Endodermal cell (in vitro differentiated cells): ENCODE results near the gene ZNF197. TPM values are rescaled to one million over a fixed set of nuclear protein-coding genes. Genes with fewer than 3 reads are reported as not detected.

Experiments
- DNase-seq: peaks from one replicate; pipeline ENCODE4 v3.0.0-alpha.2; 2017
- H3K27ac ChIP-seq: 2 replicates; pipeline ENCODE4 v1.5.1; 2013; ENCODE audit warnings: mild to moderate bottlenecking, low read depth, low read length, moderate library complexity
- H3K27me3 ChIP-seq: 2 replicates; pipeline ENCODE4 v1.6.1; 2013; ENCODE audit warnings: mild to moderate bottlenecking, low read length, moderate library complexity; ENCODE audit not compliant: insufficient read depth, control insufficient read depth, poor library complexity, severe bottlenecking
- H3K36me3 ChIP-seq: 2 replicates; pipeline ENCODE4 v1.7.0; 2013; ENCODE audit warnings: mild to moderate bottlenecking, low read length, moderate library complexity; ENCODE audit not compliant: control insufficient read depth, insufficient read depth
- H3K4me1 ChIP-seq: one replicate; pipeline ENCODE4 v1.7.0; 2013; ENCODE audit warnings: low read length; ENCODE audit not compliant: control insufficient read depth, insufficient read depth
- H3K4me3 ChIP-seq: 2 replicates; pipeline ENCODE4 v1.5.1; 2013; ENCODE audit warnings: mild to moderate bottlenecking, low read length, moderate library complexity
- H3K9ac ChIP-seq: 2 replicates; pipeline ENCODE4 v1.6.1; 2013; ENCODE audit warnings: mild to moderate bottlenecking, low read length, moderate library complexity; ENCODE audit not compliant: poor library complexity, severe bottlenecking; ENCODE audit errors: extremely low read depth
- H3K9me3 ChIP-seq: 2 replicates; pipeline ENCODE4 v1.6.1; 2013; ENCODE audit warnings: mild to moderate bottlenecking, low read length, moderate library complexity; ENCODE audit not compliant: control insufficient read depth
- H3K27ac Mint-ChIP-seq: 2 replicates; pipeline ENCODE4 v1.8.0; 2020; ENCODE audit warnings: mixed read lengths
- H3K27me3 Mint-ChIP-seq: 2 replicates; pipeline ENCODE4 v1.8.0; 2021; ENCODE audit warnings: mild to moderate bottlenecking, mixed read lengths; ENCODE audit not compliant: insufficient read depth
- H3K36me3 Mint-ChIP-seq: 2 replicates; pipeline ENCODE4 v1.8.0; 2020; ENCODE audit warnings: low read depth, mixed read lengths
- H3K4me1 Mint-ChIP-seq: 2 replicates; pipeline ENCODE4 v1.8.0; 2020; ENCODE audit warnings: mixed read lengths
- H3K4me3 Mint-ChIP-seq: 2 replicates; pipeline ENCODE4 v1.8.0; 2020; ENCODE audit warnings: mild to moderate bottlenecking, moderate library complexity, mixed read lengths
- H3K9me3 Mint-ChIP-seq: 2 replicates; pipeline ENCODE4 v1.8.0; 2020; ENCODE audit warnings: mild to moderate bottlenecking, mixed read lengths
- CTCF ChIP-seq: fragments of 200-600 bp; sonication (generic); conservative IDR thresholded peaks from 2 replicates; pipeline ENCODE4 v1.5.0; 2021; ENCODE audit warnings: antibody characterized with exemption, mild to moderate bottlenecking
- WGBS, 2 experiments: methylation state at CpG; one replicate each; pipeline versions ENCODE4 v1.1.5 to v1.1.7; 2013; ENCODE audit warnings: missing lambda C conversion rate in 2 of 2, mixed read lengths in 1 of 2; ENCODE audit not compliant: insufficient coverage in 1 of 2, insufficient read length in 1 of 2; 5-methylcytosine and 5-hydroxymethylcytosine counted together
- total RNA-seq, 2 donors: library from RNA; stranded (reverse); fragmentation: NEBNext Ultra II Directional in 1 of 2; extraction: Animal tissue kit (Norgen Biotek cat#: 25700) in 1 of 2; gene quantifications; 2 replicates in 1 of 2; 3 replicates in 1 of 2; pipeline ENCODE4 v1.2.1, GENCODE V29; 2021

The ZNF197 gene
- total RNA-seq, 2 donors from 2014 or later, result 22.7 to 31.9 TPM

GRCh38 chr3:44680921-44681455, 56.2 kb downstream of the ZNF197 start:
- Mint-ChIP-seq H3K4me3 (no peak overlapping the region), H3K4me1 (peaks cover 7% of the 10 kb centered on the region), H3K9me3 (peaks cover 59% of the 10 kb centered on the region), H3K27me3 (peaks cover 10% of the 10 kb centered on the region), H3K27ac (no peak overlapping the region), H3K36me3 (peaks cover 47% of the 10 kb centered on the region)
- H3K4me1 ChIP-seq, result peaks cover under 1% of the 10 kb centered on the region
- no peak overlapping the region for H3K9ac ChIP-seq
- H3K9me3 ChIP-seq, result peaks cover 43% of the 10 kb centered on the region
- TF ChIP-seq CTCF, result no peak
- no peak overlapping the region for H3K4me3 ChIP-seq
- H3K27ac ChIP-seq, result no peak overlapping the region
- WGBS, 2 experiments, result 90 to 97% methylated on average over 4 of the region's 4 CpGs
- H3K36me3 ChIP-seq, result peaks cover 33% of the 10 kb centered on the region
- H3K27me3 ChIP-seq, result no peaks in the 10 kb centered on the region
- no peak for DNase-seq

GRCh38 chr3:44682182-44682896, 57.5 kb downstream of the ZNF197 start:
- Histone ChIP-seq H3K27me3 (peaks cover 3% of the 10 kb centered on the region), H3K27ac (no peak overlapping the region), H3K9ac (no peak overlapping the region), H3K4me3 (peak overlapping the region; percentile 10), H3K9me3 (peaks cover 57% of the 10 kb centered on the region), H3K4me1 (no peaks in the 10 kb centered on the region), H3K36me3 (peaks cover 33% of the 10 kb centered on the region)
- DNase-seq, result no peak
- no peak for TF ChIP-seq CTCF
- Mint-ChIP-seq H3K36me3 (peaks cover 47% of the 10 kb centered on the region), H3K27ac (no peak overlapping the region), H3K27me3 (peaks cover 16% of the 10 kb centered on the region), H3K4me3 (no peak overlapping the region), H3K4me1 (peaks cover 3% of the 10 kb centered on the region), H3K9me3 (peaks cover 70% of the 10 kb centered on the region)
- WGBS, 2 experiments, result 92% methylated on average over 2 of the region's 2 CpGs; no CpG with 5 or more reads in 1 of the 2 experiments

- Mint-ChIP-seq H3K27ac (peak overlapping the region; percentile 77), H3K4me1 (peaks cover 3% of the 10 kb centered on the region)
- H3K9ac ChIP-seq, result peak overlapping the region; percentile 37
These were observed 60.4 kb downstream of the ZNF197 start for GRCh38 chr3:44685128-44685800.

More at GRCh38 chr3:44685128-44685800, 60.4 kb downstream of the ZNF197 start:
- WGBS, 2 experiments, result 9 to 27% methylated on average over 10 to 48 of the region's 48 CpGs
- H3K9me3 Mint-ChIP-seq, result peaks cover 77% of the 10 kb centered on the region
- Histone ChIP-seq H3K4me3 (peak overlapping the region; percentile 87), H3K4me1 (no peaks in the 10 kb centered on the region), H3K27ac (no peak overlapping the region), H3K36me3 (peaks cover 33% of the 10 kb centered on the region), H3K9me3 (peaks cover 57% of the 10 kb centered on the region), H3K27me3 (peaks cover 20% of the 10 kb centered on the region)
- H3K4me3 Mint-ChIP-seq, result peak overlapping the region; percentile 85
- DNase-seq, result peak; percentile 88
- peaks cover 37% of the 10 kb centered on the region for H3K27me3 Mint-ChIP-seq
- TF ChIP-seq CTCF, result no peak
- H3K36me3 Mint-ChIP-seq, result peaks cover 47% of the 10 kb centered on the region
